NT2/D1 (cell line): ENCODE results near the gene ANKRD24.

Experiments used
- SUZ12 ChIP-seq: IDR thresholded peaks from 2 replicates; pipeline ENCODE4 v1.6.1; 2011; ENCODE audit not compliant: insufficient read length, insufficient read depth; ENCODE audit errors: extremely low read depth
- YY1 ChIP-seq: IDR thresholded peaks from 2 replicates; pipeline ENCODE4 v1.6.1; 2011; ENCODE audit not compliant: insufficient read length, insufficient read depth
- ZNF274 ChIP-seq: IDR thresholded peaks from 2 replicates; pipeline ENCODE4 v1.6.1; 2011; ENCODE audit warnings: mild to moderate bottlenecking, low read depth, low read length

DNA sequence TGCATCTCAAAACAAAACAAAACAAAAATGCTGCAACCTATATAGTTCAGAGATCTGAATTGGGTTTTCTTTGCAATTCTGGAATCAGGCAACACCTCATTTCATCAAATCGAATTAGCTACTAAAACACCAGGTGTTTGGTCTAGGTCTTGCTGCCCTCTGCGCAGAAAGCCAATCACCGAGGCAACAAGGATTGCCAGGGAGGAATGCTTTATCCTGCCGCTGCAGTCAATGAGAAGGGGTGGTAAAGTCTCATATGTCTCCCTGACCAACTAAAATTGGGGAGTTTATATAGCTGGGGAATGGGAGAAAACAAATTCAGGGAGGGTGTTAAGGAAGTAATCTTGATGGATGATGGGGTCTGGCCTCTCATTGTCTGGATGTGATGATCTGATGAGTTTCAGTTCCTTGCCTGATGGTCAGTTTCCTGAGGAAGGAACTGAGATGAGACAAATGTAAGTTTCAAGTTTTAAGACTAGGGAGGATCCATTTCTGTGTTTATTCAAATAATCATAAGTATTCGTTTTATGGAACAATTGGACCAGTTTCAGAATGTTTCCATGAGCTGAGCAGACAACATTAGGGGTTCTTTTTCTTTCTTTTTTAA is 59.4 kb downstream of the ANKRD24 start:
- TF ChIP-seq SUZ12 (no peak), YY1 (no peak), ZNF274 (no peak)
